Mesenchymal stem cell (in vitro differentiated cells and primary cell): ENCODE measurements around the gene LRP1.

Experiments
- DNase-seq: peaks from one replicate; pipeline ENCODE4 v3.0.0-alpha.2; 2013
- H2AFZ ChIP-seq: one replicate; pipeline ENCODE4 v1.6.1; 2013; ENCODE audit warnings: low read depth, mild to moderate bottlenecking, control low read depth, inconsistent platforms, low read length, moderate library complexity
- H2AK5ac ChIP-seq: 2 replicates; pipeline ENCODE4 v1.6.1; 2013; ENCODE audit warnings: low read length, moderate library complexity, mild to moderate bottlenecking, inconsistent platforms; ENCODE audit not compliant: severe bottlenecking
- H2BK120ac ChIP-seq: one replicate; pipeline ENCODE4 v1.6.1; 2013; ENCODE audit warnings: low read depth, mild to moderate bottlenecking, inconsistent platforms, low read length, moderate library complexity
- H2BK12ac ChIP-seq, 2 experiments: one replicate each; pipeline ENCODE4 v1.6.1; 2013; ENCODE audit warnings: inconsistent platforms in 2 of 2, low read length in 2 of 2, mild to moderate bottlenecking in 2 of 2, moderate library complexity in 2 of 2, control low read depth in 1 of 2
- H2BK15ac ChIP-seq: one replicate; pipeline ENCODE4 v1.6.1; 2013; ENCODE audit warnings: mild to moderate bottlenecking, low read depth, inconsistent platforms; ENCODE audit not compliant: poor library complexity, severe bottlenecking
- H2BK5ac ChIP-seq: 2 replicates; pipeline ENCODE4 v1.6.1; 2013; ENCODE audit warnings: low read depth, mild to moderate bottlenecking, low read length, control low read depth, inconsistent platforms; ENCODE audit not compliant: poor library complexity, severe bottlenecking
- H3K14ac ChIP-seq, 2 experiments: one replicate each; pipeline ENCODE4 v1.6.1; 2013; ENCODE audit warnings: inconsistent platforms in 2 of 2, low read length in 2 of 2, control low read depth in 1 of 2, mild to moderate bottlenecking in 1 of 2, moderate library complexity in 1 of 2
- H3K18ac ChIP-seq, 2 experiments: one replicate each; pipeline ENCODE4 v1.6.1; 2013; ENCODE audit warnings: inconsistent platforms in 2 of 2, low read length in 2 of 2, control low read depth in 1 of 2, low read depth in 1 of 2, mild to moderate bottlenecking in 1 of 2
- H3K23ac ChIP-seq, 2 experiments: one replicate each; pipeline ENCODE4 v1.6.1; 2013; ENCODE audit warnings: inconsistent platforms in 2 of 2, low read length in 2 of 2, mild to moderate bottlenecking in 2 of 2, moderate library complexity in 2 of 2, control low read depth in 1 of 2
- H3K27ac ChIP-seq: 2 replicates; pipeline ENCODE4 v1.5.1; 2013; ENCODE audit warnings: mild to moderate bottlenecking, moderate library complexity, low read length, control low read depth, inconsistent platforms; ENCODE audit not compliant: poor library complexity, severe bottlenecking
- H3K27me3 ChIP-seq, 2 experiments: 2 replicates each; pipeline versions ENCODE4 v1.6.1 to v1.7.0; 2013; ENCODE audit warnings: low read length in 2 of 2, mild to moderate bottlenecking in 2 of 2, moderate library complexity in 2 of 2, control low read depth in 1 of 2, inconsistent platforms in 1 of 2; ENCODE audit not compliant: control insufficient read depth in 1 of 2, insufficient read depth in 1 of 2
- H3K36me3 ChIP-seq, 2 experiments: 2 replicates each; pipeline versions ENCODE4 v1.6.1 to v1.7.0; 2013; ENCODE audit warnings: low read length in 2 of 2, control low read depth in 1 of 2, inconsistent platforms in 1 of 2, low read depth in 1 of 2, mild to moderate bottlenecking in 1 of 2; ENCODE audit not compliant: insufficient read depth in 2 of 2, control insufficient read depth in 1 of 2
- H3K4ac ChIP-seq, 2 experiments: one replicate each; pipeline ENCODE4 v1.6.1; 2013; ENCODE audit warnings: inconsistent platforms in 2 of 2, low read length in 2 of 2, mild to moderate bottlenecking in 2 of 2, moderate library complexity in 2 of 2, control low read depth in 1 of 2, low read depth in 1 of 2
- H3K4me1 ChIP-seq: 2 replicates; pipeline ENCODE4 v1.6.1; 2013; ENCODE audit warnings: low read depth, low read length, control low read depth; ENCODE audit not compliant: control insufficient read depth, insufficient read depth
- H3K4me2 ChIP-seq: 2 replicates; pipeline ENCODE4 v1.6.1; 2013; ENCODE audit warnings: low read length, mild to moderate bottlenecking, inconsistent platforms; ENCODE audit not compliant: poor library complexity, severe bottlenecking
- H3K4me3 ChIP-seq, 2 experiments: 2 replicates each; pipeline versions ENCODE4 v1.5.1 to v1.7.0; 2013; ENCODE audit warnings: low read length in 2 of 2, mild to moderate bottlenecking in 2 of 2, control low read depth in 1 of 2, low read depth in 1 of 2; ENCODE audit not compliant: insufficient read depth in 1 of 2
- H3K79me1 ChIP-seq: replicated peaks from 2 replicates; pipeline ENCODE4 v1.6.1; 2013; ENCODE audit warnings: mild to moderate bottlenecking, control low read depth, low read length, inconsistent platforms; ENCODE audit not compliant: poor library complexity, severe bottlenecking
- H3K9ac ChIP-seq: 2 replicates; pipeline ENCODE4 v1.7.0; 2013; ENCODE audit warnings: mild to moderate bottlenecking, low read length, moderate library complexity
- H3K9me3 ChIP-seq: 2 replicates; pipeline ENCODE4 v1.7.0; 2013; ENCODE audit warnings: mild to moderate bottlenecking, low read length; ENCODE audit not compliant: control insufficient read depth
- H4K8ac ChIP-seq: one replicate; pipeline ENCODE4 v1.6.1; 2013; ENCODE audit warnings: inconsistent platforms, mild to moderate bottlenecking, low read length, moderate library complexity
- H4K91ac ChIP-seq: one replicate; pipeline ENCODE4 v1.6.1; 2013; ENCODE audit warnings: mild to moderate bottlenecking, low read length, inconsistent platforms
- WGBS: methylation state at CpG from one replicate; pipeline ENCODE4 v1.1.7; 2013; ENCODE audit warnings: mixed read lengths; 5-methylcytosine and 5-hydroxymethylcytosine counted together

The LRP1 gene

GRCh38 chr12:57188090-57188425, 59.8 kb downstream of the LRP1 start:
- Histone ChIP-seq H2BK12ac (no peak overlapping the region), H2BK15ac (no peak overlapping the region), H3K4me2 (no peak overlapping the region), H2BK120ac (no peak overlapping the region), H3K9ac (no peak overlapping the region), H3K14ac (no peak overlapping the region), H2BK5ac (no peak overlapping the region), H4K8ac (no peak overlapping the region), H3K4ac (no peak overlapping the region), H4K91ac (no peak overlapping the region), H3K36me3 (peaks cover 100% of the 10 kb centered on the region in 2 experiments), H2AK5ac (no peak overlapping the region), H3K9me3 (no peaks in the 10 kb centered on the region), H3K4me3 (no peak overlapping the region), H3K23ac (no peak overlapping the region), H2AFZ (no peak overlapping the region), H3K18ac (no peak overlapping the region), H3K27ac (no peak overlapping the region), H3K4me1 (no peaks in the 10 kb centered on the region), H3K79me1 (peaks cover 14% of the 10 kb centered on the region), H3K27me3 (no peaks in the 10 kb centered on the region)
- DNase-seq, result no peak
- 94% methylated on average over 8 of the region's 8 CpGs for WGBS

GRCh38 chr12:57190037-57190436, 61.8 kb downstream of the LRP1 start:
- no peak overlapping the region for H2AK5ac ChIP-seq
- no peaks in the 10 kb centered on the region for H3K9me3 ChIP-seq

GRCh38 chr12:57190821-57191220, 62.5 kb downstream of the LRP1 start:
- H2AFZ ChIP-seq, result no peak overlapping the region
- no peaks in the 10 kb centered on the region for H3K27me3 ChIP-seq
- no peak overlapping the region for H3K4me3 ChIP-seq
- H3K4me1 ChIP-seq, result no peaks in the 10 kb centered on the region
- no peaks in the 10 kb centered on the region for H3K9me3 ChIP-seq
- peak overlapping the region; percentile 4 for H2BK15ac ChIP-seq
- H3K4me2 ChIP-seq, result no peak overlapping the region
- H2BK5ac ChIP-seq, result no peak overlapping the region
- no peak overlapping the region for H2BK12ac ChIP-seq
- H3K36me3 ChIP-seq, result peaks cover 100% of the 10 kb centered on the region in 2 experiments
- H3K23ac ChIP-seq, result no peak overlapping the region
- no peak overlapping the region for H3K27ac ChIP-seq
- no peak overlapping the region for H4K91ac ChIP-seq
- peaks cover 6% of the 10 kb centered on the region for H3K79me1 ChIP-seq
- H4K8ac ChIP-seq, result no peak overlapping the region
- no peak overlapping the region for H3K4ac ChIP-seq
- no peak for DNase-seq
- H3K18ac ChIP-seq, result no peak overlapping the region
- no peak overlapping the region for H3K9ac ChIP-seq
- no peak overlapping the region for H2AK5ac ChIP-seq
- no peak overlapping the region for H3K14ac ChIP-seq
- WGBS, result 97% methylated on average over 23 of the region's 23 CpGs
- H2BK120ac ChIP-seq, result no peak overlapping the region

More at GRCh38 chr12:57190037-57190436, 61.8 kb downstream of the LRP1 start:
- Histone ChIP-seq H3K79me1 (peaks cover 6% of the 10 kb centered on the region), H3K4me3 (no peak overlapping the region), H4K91ac (no peak overlapping the region), H3K23ac (no peak overlapping the region), H3K9ac (no peak overlapping the region), H3K27me3 (no peaks in the 10 kb centered on the region), H3K36me3 (peaks cover 100% of the 10 kb centered on the region in 2 experiments), H2BK15ac (no peak overlapping the region), H3K4ac (no peak overlapping the region), H3K14ac (no peak overlapping the region), H2BK12ac (no peak overlapping the region), H3K18ac (no peak overlapping the region), H2BK5ac (no peak overlapping the region), H4K8ac (no peak overlapping the region), H3K4me1 (no peaks in the 10 kb centered on the region), H3K27ac (no peak overlapping the region), H2BK120ac (no peak overlapping the region), H2AFZ (no peak overlapping the region), H3K4me2 (no peak overlapping the region)
- 98% methylated on average over 5 of the region's 6 CpGs for whole genome bisulfite sequencing
- DNase-seq, result no peak

- H3K4me1 ChIP-seq, result no peaks in the 10 kb centered on the region
- no peak overlapping the region for H3K4me3 ChIP-seq
- H4K8ac ChIP-seq, result no peak overlapping the region
- H2AK5ac ChIP-seq, result no peak overlapping the region
- no peaks in the 10 kb centered on the region for H3K9me3 ChIP-seq
- H3K14ac ChIP-seq, result no peak overlapping the region
- H4K91ac ChIP-seq, result peak overlapping the region; percentile 22
- no peak overlapping the region for H3K18ac ChIP-seq
- peaks cover 6% of the 10 kb centered on the region for H3K79me1 ChIP-seq
- no peaks in the 10 kb centered on the region for H3K27me3 ChIP-seq
- H3K36me3 ChIP-seq, result peaks cover 100% of the 10 kb centered on the region in 2 experiments
- no peak overlapping the region for H2AFZ ChIP-seq
- H3K9ac ChIP-seq, result no peak overlapping the region
- H3K4me2 ChIP-seq, result no peak overlapping the region
- no peak overlapping the region for H3K4ac ChIP-seq
- H2BK5ac ChIP-seq, result no peak overlapping the region
- H2BK12ac ChIP-seq, result no peak overlapping the region
- no peak overlapping the region for H3K27ac ChIP-seq
- DNase-seq, result no peak
- no peak overlapping the region for H2BK15ac ChIP-seq
- H3K23ac ChIP-seq, result no peak overlapping the region
- H2BK120ac ChIP-seq, result no peak overlapping the region
- WGBS, result 97% methylated on average over 11 of the region's 11 CpGs
These were observed 63.1 kb downstream of the LRP1 start for GRCh38 chr12:57191410-57191809.
